Measurements from ENCODE around the gene TMEM25. TPM values are rescaled to one million over a fixed set of nuclear protein-coding genes. Genes with fewer than 3 reads are reported as not detected.
"Not testable (repeated sequence)": the region's sequence is repeated elsewhere in the genome, so short reads cannot be mapped to it uniquely, and the experiment has no call there.

TMEM25 gene
- total and polyA plus RNA-seq, 2 of the 13 experiments (the other 11 are each of a cell fraction or from before 2014, with no cell fraction given) = 7.5 to 17.2 TPM

GRCh38 chr11:118571701-118572060, 40.7 kb downstream of the TMEM25 start:
- 31% methylated on average over 15 of the region's 15 CpGs for WGBS (ENCODE audit: low lambda C conversion rate)
- DNase-seq (ENCODE audit: low spot score); in situ Hi-C loops (cut with HindIII; ENCODE audit: extremely low pct_ligation_motif_present, low pct_unique_long_range_greater_than_20kb); FAIRE-seq; CTCF ChIA-PET (ENCODE audit: low intra/inter-chr PET ratio, low total read pairs); H3K36me3 ChIP-seq (replicated peaks in 1 of 2; ENCODE audit: control insufficient read depth in 1 of 2, insufficient read depth in 2 of 2, low read length in 2 of 2); H3K27me3 ChIP-seq (ENCODE audit: control insufficient read depth in 1 of 2, insufficient read depth in 2 of 2, low read length in 2 of 2); ATAC-seq; H3K9me3 ChIP-seq (ENCODE audit: low read length); H2AFZ ChIP-seq (ENCODE audit: low read length): not testable (repeated sequence)
- TF ChIP-seq ZNF350 (CRISPR knock-in tag; IDR thresholded peaks at IDR 0.05; ENCODE audit: borderline replicate concordance, low read depth) (0 out of 2 replicates have a peak, but pooled peaks have one; percentile 1), ZNF770 (CRISPR knock-in tag; IDR thresholded peaks at IDR 0.05) (peak; percentile 96), ATF4 (CRISPR knock-in tag; IDR thresholded peaks at IDR 0.05) (0 out of 4 replicates have a peak, but pooled peaks of 1 of the 2 experiments have one; percentile 5), ZMYM3 (CRISPR knock-in tag; IDR thresholded peaks at IDR 0.05) (peak; percentile 81), ZNF816 (CRISPR knock-in tag; IDR thresholded peaks at IDR 0.05; ENCODE audit: borderline replicate concordance) (0 out of 2 replicates have a peak, but pooled peaks have one; percentile 65), ZBTB38 (CRISPR knock-in tag; IDR thresholded peaks at IDR 0.05) (peak; percentile 62; the same call in 1 of the 2 replicates), ZNF460 (CRISPR knock-in tag; IDR thresholded peaks at IDR 0.05; ENCODE audit: borderline replicate concordance) (peak; percentile 41; the same call in 1 of the 2 replicates)
- H3K4me2 ChIP-seq (ENCODE audit: low read depth, low read length) = peak overlapping the region; percentile 67
- H3K4me3 ChIP-seq (replicated peaks in 1 of 3; ENCODE audit: insufficient read depth in 1 of 3, low read depth in 2 of 3, low read length in 3 of 3) = peak overlapping the region; percentile 68 to 97 (median 94)
- TSS peak; percentile 85 for BruUV-seq (replicated peaks)
- POLR2A ChIA-PET = interaction anchor here (0.7 to 2.7 kb wide), 6 partner anchors 28 to 50 kb away, joined by 3 to 17 read pairs (median 6); partner anchors contain the start of gene TMEM25
- peaks cover 45% of the 10 kb centered on the region for H3K79me2 ChIP-seq (ENCODE audit: insufficient read depth, low read length)
- H4K20me1 ChIP-seq (ENCODE audit: insufficient read depth, low read length) = peaks cover 33% of the 10 kb centered on the region
- peak overlapping the region; percentile 95 for H3K27ac ChIP-seq (ENCODE audit: extremely low read length, insufficient read depth, low read length)
- intact Hi-C loops (cut with micrococcal nuclease; ENCODE audit: unreplicated experiment) = loop anchor here (5.0 kb wide), 1 partner anchor 36 kb away; the partner anchor contains the start of gene PHLDB1
- H3K9ac ChIP-seq (ENCODE audit: insufficient read depth, low read depth, low read length) = peak overlapping the region; percentile 100; the same call in 1 of the 2 replicates
- peaks cover 47% of the 10 kb centered on the region for H3K4me1 ChIP-seq (ENCODE audit: insufficient read depth, low read length)

Data from HepG2 (cell line).